Tibial nerve (tissue), 4 donors: Measurements from ENCODE around the gene MN1. TPM values are rescaled to one million over a fixed set of nuclear protein-coding genes. Genes with fewer than 3 reads are reported as not detected.

Source experiments
- DNase-seq, 2 donors: peaks; one replicate each; pipeline ENCODE4 v3.0.0-alpha.2; 2019; ENCODE audit warnings: low spot score in 2 of 2
- H3K27ac ChIP-seq, 4 donors: fragments of 200-600 bp; sonication (generic) in 3 of 4; one replicate each; pipeline ENCODE4 v1.5.1; 2017 to 2019; ENCODE audit warnings: mild to moderate bottlenecking in 1 of 4
- H3K27me3 ChIP-seq, 2 donors: fragments of 200-600 bp; sonication (generic) in 1 of 2; one replicate each; pipeline versions ENCODE4 v1.5.1 to v1.6.0; 2017 to 2019
- H3K36me3 ChIP-seq, 3 donors: fragments of 200-600 bp; sonication (generic); one replicate each; pipeline ENCODE4 v1.5.1; 2018 to 2019
- H3K4me1 ChIP-seq, 4 donors: fragments of 200-600 bp; sonication (generic) in 3 of 4; one replicate each; pipeline ENCODE4 v1.5.1; 2017 to 2019
- H3K4me3 ChIP-seq, 4 donors: fragments of 200-600 bp; sonication (generic) in 3 of 4; one replicate each; pipeline ENCODE4 v1.5.1; 2017 to 2019; ENCODE audit warnings: mild to moderate bottlenecking in 1 of 4, moderate library complexity in 1 of 4
- H3K9me3 ChIP-seq, 4 donors: fragments of 200-600 bp; sonication (generic) in 3 of 4; one replicate each; pipeline ENCODE4 v1.5.1; 2017 to 2019
- EP300 ChIP-seq, 2 donors: sonication (generic); formaldehyde crosslinking; IDR thresholded peaks; one replicate each; pipeline ENCODE4 v1.6.1; 2017; ENCODE audit warnings: antibody characterized with exemption in 2 of 2, mild to moderate bottlenecking in 1 of 2
- POLR2A ChIP-seq, 2 donors: fragments of 450-650 bp; IDR thresholded peaks; one replicate each; pipeline ENCODE4 v1.6.1; 2017; ENCODE audit warnings: antibody characterized with exemption in 2 of 2, mild to moderate bottlenecking in 2 of 2, moderate library complexity in 2 of 2
- WGBS, 2 donors: methylation state at CpG; one replicate each; pipeline ENCODE4 v1.1.5; 2018; 5-methylcytosine and 5-hydroxymethylcytosine counted together
- total RNA-seq, 4 donors: library from RNA; depleted of rRNA; stranded (reverse); fragments of >200 nt; gene quantifications; one replicate each; pipeline ENCODE4 v1.1.0, GENCODE V29; 2016
- TF ChIP-seq, protein P1 (sequence below), 5 experiments: fragments of 200-600 bp in 3 of 5; fragments of 450-650 bp in 2 of 5; sonication (generic) in 3 of 5; IDR thresholded peaks; one replicate each; pipeline ENCODE4 v1.5.1; 2016 to 2019; ENCODE audit warnings: antibody characterized with exemption in 5 of 5, mild to moderate bottlenecking in 3 of 5, moderate library complexity in 2 of 5

The MN1 gene
- total RNA-seq, 4 donors from 2014 or later, result 3.9 to 8.2 (median 6.0) TPM

DNA sequence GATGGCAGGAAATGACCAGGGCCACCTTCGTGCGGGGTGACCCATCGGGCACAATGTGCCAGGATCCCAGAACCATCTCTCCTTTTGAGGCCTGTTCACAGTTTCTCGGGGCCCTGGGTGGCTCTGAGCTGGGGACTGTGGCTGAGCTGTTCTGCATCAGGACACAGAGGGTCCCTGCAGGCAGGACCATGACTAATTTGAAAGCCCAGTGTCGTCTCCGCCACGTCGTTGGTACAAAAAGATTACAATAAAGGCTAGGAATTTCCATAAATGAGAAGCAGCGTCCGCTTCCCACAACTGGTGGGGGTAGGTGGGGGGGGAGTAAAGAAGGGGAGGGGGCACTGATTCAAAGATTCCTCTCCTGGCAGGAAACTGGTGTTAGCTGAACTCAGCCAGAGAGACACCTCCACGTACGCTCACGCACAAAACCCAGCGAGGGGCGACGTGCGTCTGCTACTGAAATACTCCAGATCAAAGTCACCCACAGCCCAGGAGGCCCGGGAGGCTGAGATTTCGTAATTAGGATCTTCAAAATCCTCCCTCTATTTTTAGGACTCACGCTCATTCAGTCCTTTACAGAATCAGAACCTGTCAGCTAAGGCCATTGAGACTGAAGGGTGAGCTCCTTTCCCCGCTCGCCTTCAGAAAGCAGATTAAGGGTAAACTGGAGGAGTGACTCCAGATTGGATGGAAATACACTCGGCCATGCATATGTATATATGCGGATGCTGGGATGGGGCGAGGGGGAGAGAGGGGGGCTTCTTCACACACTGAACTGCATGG, 11.0 kb downstream of the MN1 start:
- no peaks in the 10 kb centered on the region for H3K36me3 ChIP-seq
- peaks cover 0 to 3% of the 10 kb centered on the region in 2 donors for H3K27me3 ChIP-seq
- H3K9me3 ChIP-seq, result no peaks in the 10 kb centered on the region
- peaks cover 0 to 39% (median 0%) of the 10 kb centered on the region in 4 donors for H3K4me1 ChIP-seq
- no peak for DNase-seq
- 83 to 84% methylated on average over 24 to 25 of the region's 25 CpGs for WGBS, 2 donors
- TF ChIP-seq, protein P1, sequence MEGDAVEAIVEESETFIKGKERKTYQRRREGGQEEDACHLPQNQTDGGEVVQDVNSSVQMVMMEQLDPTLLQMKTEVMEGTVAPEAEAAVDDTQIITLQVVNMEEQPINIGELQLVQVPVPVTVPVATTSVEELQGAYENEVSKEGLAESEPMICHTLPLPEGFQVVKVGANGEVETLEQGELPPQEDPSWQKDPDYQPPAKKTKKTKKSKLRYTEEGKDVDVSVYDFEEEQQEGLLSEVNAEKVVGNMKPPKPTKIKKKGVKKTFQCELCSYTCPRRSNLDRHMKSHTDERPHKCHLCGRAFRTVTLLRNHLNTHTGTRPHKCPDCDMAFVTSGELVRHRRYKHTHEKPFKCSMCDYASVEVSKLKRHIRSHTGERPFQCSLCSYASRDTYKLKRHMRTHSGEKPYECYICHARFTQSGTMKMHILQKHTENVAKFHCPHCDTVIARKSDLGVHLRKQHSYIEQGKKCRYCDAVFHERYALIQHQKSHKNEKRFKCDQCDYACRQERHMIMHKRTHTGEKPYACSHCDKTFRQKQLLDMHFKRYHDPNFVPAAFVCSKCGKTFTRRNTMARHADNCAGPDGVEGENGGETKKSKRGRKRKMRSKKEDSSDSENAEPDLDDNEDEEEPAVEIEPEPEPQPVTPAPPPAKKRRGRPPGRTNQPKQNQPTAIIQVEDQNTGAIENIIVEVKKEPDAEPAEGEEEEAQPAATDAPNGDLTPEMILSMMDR (IDR thresholded peaks at IDR 0.05), result no peak
- no peak for TF ChIP-seq EP300 (IDR thresholded peaks at IDR 0.05)
- no peak for TF ChIP-seq POLR2A (IDR thresholded peaks at IDR 0.05)
- peak overlapping the region in 1 of 4 donors; percentile 37 for H3K27ac ChIP-seq
- H3K4me3 ChIP-seq, result no peak overlapping the region

DNA sequence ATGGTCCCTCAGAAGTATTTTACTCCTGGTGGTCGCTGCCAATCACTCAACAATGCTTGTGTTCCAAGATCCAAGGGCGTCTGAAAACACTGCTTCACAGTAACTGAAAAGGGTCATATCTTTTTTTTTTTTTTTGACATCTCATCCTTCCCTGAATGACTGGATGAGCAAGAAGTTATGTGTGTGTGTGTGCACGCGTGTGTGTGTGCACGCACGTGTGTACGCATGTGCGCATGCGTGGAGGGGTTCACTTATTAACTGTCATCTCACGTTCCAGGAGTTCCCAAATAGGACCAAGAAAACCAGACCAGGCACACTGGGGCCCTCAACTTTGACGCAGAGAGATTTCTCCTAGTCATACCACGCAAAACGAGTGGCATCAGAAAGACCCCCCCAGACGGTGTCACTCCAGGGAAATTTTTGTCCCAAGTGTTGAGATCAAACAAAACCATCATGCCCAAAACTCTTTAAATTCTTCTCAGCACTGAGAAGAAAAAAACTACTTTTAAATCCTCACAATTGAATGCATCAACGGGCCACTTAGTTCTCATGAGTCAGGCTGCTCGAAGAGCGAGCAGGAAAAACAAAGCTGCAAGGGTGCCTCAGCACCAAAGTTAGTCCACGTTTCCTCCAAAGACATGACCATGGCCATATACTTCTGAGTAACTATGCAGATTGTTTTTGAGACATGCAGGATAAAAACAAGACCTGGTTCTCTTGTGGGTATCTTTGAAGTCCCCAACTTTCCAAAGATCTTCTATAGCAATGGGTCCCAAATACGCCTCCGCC, 12.9 kb downstream of the MN1 start:
- DNase-seq, result no peak
- TF ChIP-seq, protein P1 (IDR thresholded peaks at IDR 0.05), result no peak
- TF ChIP-seq EP300 (IDR thresholded peaks at IDR 0.05) (no peak), POLR2A (IDR thresholded peaks at IDR 0.05) (no peak)
- no peaks in the 10 kb centered on the region for H3K36me3 ChIP-seq
- no peak overlapping the region for H3K27ac ChIP-seq
- peaks cover 0 to 3% of the 10 kb centered on the region in 2 donors for H3K27me3 ChIP-seq
- no peaks in the 10 kb centered on the region for H3K9me3 ChIP-seq
- WGBS, 2 donors, result 89 to 90% methylated on average over 20 of the region's 20 CpGs
- peaks cover 0 to 35% (median 0%) of the 10 kb centered on the region in 4 donors for H3K4me1 ChIP-seq
- no peak overlapping the region for H3K4me3 ChIP-seq

DNA sequence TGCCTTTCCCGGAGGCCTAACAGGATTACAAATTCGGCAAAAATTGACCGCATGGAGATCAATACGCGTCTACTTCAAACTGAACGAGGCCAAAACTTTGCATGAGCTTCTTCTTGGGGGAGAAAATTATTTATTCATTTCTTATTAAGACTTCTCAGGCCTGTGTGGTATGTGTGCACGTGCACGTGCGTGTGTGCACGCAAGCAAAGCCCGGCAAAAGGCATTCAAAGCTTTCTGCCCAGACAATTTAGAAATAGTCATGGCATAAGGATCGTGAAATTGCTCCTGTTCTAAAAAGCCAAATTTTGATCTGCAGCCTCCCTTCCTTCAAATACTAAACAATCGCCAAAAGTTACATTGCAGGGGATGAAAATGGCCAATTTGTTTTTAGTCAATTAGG, 14.6 kb downstream of the MN1 start:
- peaks cover 0 to 30% (median 0%) of the 10 kb centered on the region in 4 donors for H3K4me1 ChIP-seq
- no peak overlapping the region for H3K27ac ChIP-seq
- no peak overlapping the region for H3K4me3 ChIP-seq
- DNase-seq, result no peak
- TF ChIP-seq, protein P1 (IDR thresholded peaks at IDR 0.05), result no peak
- no peak for TF ChIP-seq EP300 (IDR thresholded peaks at IDR 0.05)
- no peak for TF ChIP-seq POLR2A (IDR thresholded peaks at IDR 0.05)
- H3K27me3 ChIP-seq, result peaks cover 0 to 3% of the 10 kb centered on the region in 2 donors
- 92 to 95% methylated on average over 13 of the region's 13 CpGs for WGBS, 2 donors
- H3K9me3 ChIP-seq, result no peaks in the 10 kb centered on the region
- H3K36me3 ChIP-seq, result no peaks in the 10 kb centered on the region

DNA sequence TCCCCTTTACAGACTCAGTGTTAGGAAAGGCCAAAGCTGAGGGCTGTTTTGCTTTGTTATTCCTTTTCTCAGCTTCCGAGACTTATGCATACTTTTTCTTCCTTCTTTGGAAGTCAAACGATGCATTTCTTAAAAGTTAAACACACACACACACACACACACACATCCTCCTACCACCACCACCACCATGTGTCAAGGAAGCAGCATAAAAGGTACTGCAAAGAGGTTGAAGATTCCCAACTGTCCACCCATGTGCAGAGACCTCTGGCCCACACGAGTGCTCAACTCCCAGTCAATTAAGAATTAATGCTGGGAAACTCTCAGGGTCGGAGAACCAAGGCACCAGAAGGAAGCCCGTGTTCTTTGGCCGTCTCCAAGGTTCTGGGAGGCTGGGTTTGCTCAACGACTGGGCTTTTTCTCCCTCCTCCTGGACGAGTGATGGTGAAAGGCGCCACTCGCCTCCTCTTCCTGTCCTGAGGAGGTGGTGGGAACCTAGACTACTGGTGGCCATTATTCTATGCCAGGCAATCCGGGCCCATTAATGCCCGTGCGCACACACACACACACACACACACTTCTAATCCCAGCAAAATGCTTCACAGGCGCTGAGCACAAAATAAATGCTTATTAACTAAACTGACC, 15.1 kb downstream of the MN1 start:
- 73 to 80% methylated on average over 14 of the region's 14 CpGs for WGBS, 2 donors
- DNase-seq, result no peak
- TF ChIP-seq, protein P1 (IDR thresholded peaks at IDR 0.05), result no peak
- TF ChIP-seq POLR2A (IDR thresholded peaks at IDR 0.05) (no peak), EP300 (IDR thresholded peaks at IDR 0.05) (no peak)
- no peaks in the 10 kb centered on the region for H3K36me3 ChIP-seq
- peak overlapping the region in 1 of 4 donors; percentile 71 for H3K27ac ChIP-seq
- H3K4me3 ChIP-seq, result no peak overlapping the region
- H3K4me1 ChIP-seq, result peaks cover 0 to 25% (median 0%) of the 10 kb centered on the region in 4 donors
- H3K9me3 ChIP-seq, result no peaks in the 10 kb centered on the region
- H3K27me3 ChIP-seq, result peaks cover 0 to 3% of the 10 kb centered on the region in 2 donors
